Gastroesophageal sphincter (tissue), 3 donors: ENCODE measurements around the gene CKS2.
"Not testable (repeated sequence)": the region's sequence is repeated elsewhere in the genome, so short reads cannot be mapped to it uniquely, and the experiment has no call there.

Experiments used
- EP300 ChIP-seq: sonication (generic); formaldehyde crosslinking; IDR thresholded peaks from one replicate; pipeline ENCODE4 v1.6.1; 2017; ENCODE audit warnings: antibody characterized with exemption, mild to moderate bottlenecking
- POLR2A ChIP-seq, 2 donors: fragments of 450-650 bp; IDR thresholded peaks; one replicate each; pipeline ENCODE4 v1.6.1; 2017; ENCODE audit warnings: antibody characterized with exemption in 2 of 2, mild to moderate bottlenecking in 2 of 2, moderate library complexity in 1 of 2
- TF ChIP-seq, protein P1 (sequence below), 4 experiments: fragments of 200-600 bp in 2 of 4; fragments of 450-650 bp in 2 of 4; sonication (generic) in 1 of 4; IDR thresholded peaks; one replicate each; pipeline ENCODE4 v1.5.1; 2017 to 2019; ENCODE audit warnings: antibody characterized with exemption in 4 of 4, mild to moderate bottlenecking in 2 of 4, moderate library complexity in 2 of 4

DNA sequence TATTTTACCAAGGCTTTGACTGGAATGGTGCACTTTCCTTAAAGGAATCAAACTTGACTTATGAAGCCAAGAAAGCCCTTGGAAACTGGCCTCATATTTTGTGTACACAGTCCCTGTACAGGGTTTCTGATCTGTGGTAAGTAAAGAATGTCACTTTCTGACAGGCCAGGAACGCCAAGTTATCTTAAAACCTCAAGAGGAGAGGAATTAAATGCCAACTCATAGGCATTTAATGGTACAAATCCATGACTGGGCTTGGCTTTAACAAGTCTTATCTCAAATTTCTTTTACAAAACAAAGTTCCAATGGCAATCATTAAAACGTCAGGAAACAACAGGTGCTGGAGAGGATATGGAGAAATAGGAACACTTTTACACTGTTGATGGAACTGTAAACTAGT is 9.0 kb upstream of the CKS2 start:
- not testable (repeated sequence) for TF ChIP-seq POLR2A (IDR thresholded peaks at IDR 0.05); EP300
- TF ChIP-seq, protein P1, sequence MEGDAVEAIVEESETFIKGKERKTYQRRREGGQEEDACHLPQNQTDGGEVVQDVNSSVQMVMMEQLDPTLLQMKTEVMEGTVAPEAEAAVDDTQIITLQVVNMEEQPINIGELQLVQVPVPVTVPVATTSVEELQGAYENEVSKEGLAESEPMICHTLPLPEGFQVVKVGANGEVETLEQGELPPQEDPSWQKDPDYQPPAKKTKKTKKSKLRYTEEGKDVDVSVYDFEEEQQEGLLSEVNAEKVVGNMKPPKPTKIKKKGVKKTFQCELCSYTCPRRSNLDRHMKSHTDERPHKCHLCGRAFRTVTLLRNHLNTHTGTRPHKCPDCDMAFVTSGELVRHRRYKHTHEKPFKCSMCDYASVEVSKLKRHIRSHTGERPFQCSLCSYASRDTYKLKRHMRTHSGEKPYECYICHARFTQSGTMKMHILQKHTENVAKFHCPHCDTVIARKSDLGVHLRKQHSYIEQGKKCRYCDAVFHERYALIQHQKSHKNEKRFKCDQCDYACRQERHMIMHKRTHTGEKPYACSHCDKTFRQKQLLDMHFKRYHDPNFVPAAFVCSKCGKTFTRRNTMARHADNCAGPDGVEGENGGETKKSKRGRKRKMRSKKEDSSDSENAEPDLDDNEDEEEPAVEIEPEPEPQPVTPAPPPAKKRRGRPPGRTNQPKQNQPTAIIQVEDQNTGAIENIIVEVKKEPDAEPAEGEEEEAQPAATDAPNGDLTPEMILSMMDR (IDR thresholded peaks at IDR 0.05), result not testable (repeated sequence)
